Measurements from ENCODE around the gene EZH1.
A peak's percentile ranks its signal among the peaks of the same experiment; 100 is the strongest.

The EZH1 gene

GRCh38 chr17:42708588-42708987 lies 36.3 kb downstream of the EZH1 start:
- Mint-ChIP-seq H3K4me1 (peaks cover 24% of the 10 kb centered on the region), H3K27me3 (no peaks in the 10 kb centered on the region), H3K9me3 (no peaks in the 10 kb centered on the region), H3K27ac (no peak overlapping the region), H3K4me3 (no peak overlapping the region), H3K36me3 (peaks cover 43% of the 10 kb centered on the region)
- no peak for ATAC-seq (ENCODE audit: low read depth)
- no peak for DNase-seq (ENCODE audit: low spot score in 2 of 2)

DNA sequence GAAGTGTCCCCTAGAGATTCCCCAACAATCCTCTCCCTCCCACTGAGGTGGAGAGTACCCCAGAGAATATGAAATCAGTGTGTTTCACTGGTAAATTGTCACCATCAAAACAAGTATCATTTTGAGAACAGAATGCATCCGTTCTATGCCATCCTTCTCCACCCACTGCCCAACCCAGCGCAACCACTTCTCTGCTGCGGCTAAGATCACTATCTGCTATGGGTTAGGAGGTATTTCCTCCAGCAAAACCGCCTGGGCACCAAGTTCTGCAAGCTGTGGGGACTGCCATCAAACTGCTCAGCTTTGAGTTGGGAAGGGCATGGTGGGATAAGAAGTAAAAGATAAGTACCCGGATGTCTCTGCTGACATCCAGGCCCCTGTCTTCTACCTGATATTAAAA lies 38.1 kb downstream of the EZH1 start:
- Mint-ChIP-seq H3K9me3 (no peaks in the 10 kb centered on the region), H3K36me3 (peaks cover 44% of the 10 kb centered on the region), H3K27me3 (no peaks in the 10 kb centered on the region), H3K27ac (peak overlapping the region; percentile 45), H3K4me1 (peaks cover 32% of the 10 kb centered on the region), H3K4me3 (peak overlapping the region; percentile 43)
- peak; percentile 29 for ATAC-seq (ENCODE audit: low read depth)
- DNase-seq (ENCODE audit: low spot score in 2 of 2), result no peak

- no peaks in the 10 kb centered on the region for H3K9me3 Mint-ChIP-seq
- peak overlapping the region; percentile 91 for H3K27ac Mint-ChIP-seq
- H3K4me3 Mint-ChIP-seq, result peak overlapping the region; percentile 69
- peaks cover 32% of the 10 kb centered on the region for H3K4me1 Mint-ChIP-seq
- no peak for DNase-seq (ENCODE audit: low spot score in 2 of 2)
- no peaks in the 10 kb centered on the region for H3K27me3 Mint-ChIP-seq
- peak; percentile 83 for ATAC-seq (ENCODE audit: low read depth)
- H3K36me3 Mint-ChIP-seq, result peaks cover 34% of the 10 kb centered on the region
Measured at GRCh38 chr17:42704837-42705494, 39.9 kb downstream of the EZH1 start.

- no peak for DNase-seq (ENCODE audit: low spot score in 2 of 2)
- Mint-ChIP-seq H3K36me3 (peaks cover 31% of the 10 kb centered on the region), H3K9me3 (no peaks in the 10 kb centered on the region), H3K4me1 (peaks cover 32% of the 10 kb centered on the region), H3K27ac (peak overlapping the region; percentile 91), H3K27me3 (no peaks in the 10 kb centered on the region), H3K4me3 (peak overlapping the region; percentile 69)
- ATAC-seq (ENCODE audit: low read depth), result peak; percentile 21
Measured at GRCh38 chr17:42704490-42704836, 40.4 kb downstream of the EZH1 start.

GRCh38 chr17:42702446-42702845 lies 42.4 kb downstream of the EZH1 start:
- ATAC-seq (ENCODE audit: low read depth) (peak; percentile 65), DNase-seq (ENCODE audit: low spot score in 2 of 2) (no peak)
- H3K27ac Mint-ChIP-seq, result peak overlapping the region; percentile 31
- H3K36me3 Mint-ChIP-seq, result peaks cover 24% of the 10 kb centered on the region
- H3K4me1 Mint-ChIP-seq, result peaks cover 27% of the 10 kb centered on the region
- H3K9me3 Mint-ChIP-seq, result no peaks in the 10 kb centered on the region
- no peaks in the 10 kb centered on the region for H3K27me3 Mint-ChIP-seq
- H3K4me3 Mint-ChIP-seq, result peak overlapping the region; percentile 54

DNA sequence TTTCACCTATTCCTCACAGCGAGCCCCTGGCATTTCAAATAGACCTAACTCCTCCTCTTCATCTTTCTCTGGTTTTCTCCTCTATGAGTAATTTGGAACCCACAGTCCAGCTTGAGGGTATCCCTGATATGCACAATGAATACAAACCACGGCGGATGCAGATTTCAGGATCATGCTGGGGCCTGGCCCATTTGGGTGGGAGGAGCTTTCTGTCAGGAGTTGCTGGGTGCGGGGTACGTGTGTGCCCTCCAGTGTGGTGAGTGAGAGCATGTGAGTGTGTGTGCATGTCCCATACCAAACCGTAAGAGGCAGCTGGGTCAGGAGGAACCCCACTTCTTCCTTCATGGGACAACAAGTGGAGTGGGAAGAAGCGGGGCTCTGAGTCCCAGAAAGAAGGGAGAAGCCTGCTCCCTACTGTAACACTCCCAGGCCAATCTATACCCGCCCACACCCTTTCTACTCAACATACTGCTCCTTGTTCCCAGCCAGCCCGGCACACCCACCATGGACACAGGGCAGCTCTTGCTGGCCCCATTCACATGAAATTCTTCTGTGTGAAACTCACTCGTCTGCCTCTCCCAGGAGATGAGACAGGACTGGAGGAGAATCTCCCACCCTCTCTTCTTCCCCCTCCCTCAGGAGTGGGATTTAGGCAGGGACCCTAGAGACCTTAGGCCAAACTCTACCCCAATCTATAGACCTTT lies 44.1 kb downstream of the EZH1 start:
- Mint-ChIP-seq H3K27me3 (no peaks in the 10 kb centered on the region), H3K36me3 (peaks cover 26% of the 10 kb centered on the region), H3K4me1 (peaks cover 19% of the 10 kb centered on the region), H3K27ac (no peak overlapping the region), H3K4me3 (no peak overlapping the region), H3K9me3 (no peaks in the 10 kb centered on the region)
- no peak for ATAC-seq (ENCODE audit: low read depth)
- DNase-seq (ENCODE audit: low spot score in 2 of 2), result no peak

GRCh38 chr17:42699415-42699740 lies 45.5 kb downstream of the EZH1 start:
- H3K27ac Mint-ChIP-seq, result no peak overlapping the region
- H3K4me1 Mint-ChIP-seq, result peaks cover 11% of the 10 kb centered on the region
- DNase-seq (ENCODE audit: low spot score in 2 of 2), result no peak
- H3K4me3 Mint-ChIP-seq, result no peak overlapping the region
- H3K36me3 Mint-ChIP-seq, result peaks cover 23% of the 10 kb centered on the region
- no peaks in the 10 kb centered on the region for H3K27me3 Mint-ChIP-seq
- no peaks in the 10 kb centered on the region for H3K9me3 Mint-ChIP-seq
- no peak for ATAC-seq (ENCODE audit: low read depth)

- peaks cover 8% of the 10 kb centered on the region for H3K4me1 Mint-ChIP-seq
- peaks cover 20% of the 10 kb centered on the region for H3K36me3 Mint-ChIP-seq
- no peaks in the 10 kb centered on the region for H3K27me3 Mint-ChIP-seq
- ATAC-seq (ENCODE audit: low read depth) (no peak), DNase-seq (ENCODE audit: low spot score in 2 of 2) (no peak)
- no peaks in the 10 kb centered on the region for H3K9me3 Mint-ChIP-seq
- no peak overlapping the region for H3K4me3 Mint-ChIP-seq
- no peak overlapping the region for H3K27ac Mint-ChIP-seq
Measured at GRCh38 chr17:42698736-42699414, 46.0 kb downstream of the EZH1 start.

GRCh38 chr17:42697108-42697811 lies 47.6 kb downstream of the EZH1 start:
- peaks cover 12% of the 10 kb centered on the region for H3K36me3 Mint-ChIP-seq
- no peak for ATAC-seq (ENCODE audit: low read depth)
- no peak overlapping the region for H3K27ac Mint-ChIP-seq
- H3K27me3 Mint-ChIP-seq, result no peaks in the 10 kb centered on the region
- no peak overlapping the region for H3K4me3 Mint-ChIP-seq
- no peaks in the 10 kb centered on the region for H3K9me3 Mint-ChIP-seq
- DNase-seq (ENCODE audit: low spot score in 2 of 2), result no peak
- H3K4me1 Mint-ChIP-seq, result peaks cover 2% of the 10 kb centered on the region

- H3K9me3 Mint-ChIP-seq, result no peaks in the 10 kb centered on the region
- no peaks in the 10 kb centered on the region for H3K27me3 Mint-ChIP-seq
- no peaks in the 10 kb centered on the region for H3K4me1 Mint-ChIP-seq
- peaks cover 15% of the 10 kb centered on the region for H3K36me3 Mint-ChIP-seq
- H3K27ac Mint-ChIP-seq, result no peak overlapping the region
- DNase-seq (ENCODE audit: low spot score in 2 of 2) (no peak), ATAC-seq (ENCODE audit: low read depth) (no peak)
- H3K4me3 Mint-ChIP-seq, result no peak overlapping the region
Measured at GRCh38 chr17:42695500-42695899, 49.3 kb downstream of the EZH1 start.

DNA sequence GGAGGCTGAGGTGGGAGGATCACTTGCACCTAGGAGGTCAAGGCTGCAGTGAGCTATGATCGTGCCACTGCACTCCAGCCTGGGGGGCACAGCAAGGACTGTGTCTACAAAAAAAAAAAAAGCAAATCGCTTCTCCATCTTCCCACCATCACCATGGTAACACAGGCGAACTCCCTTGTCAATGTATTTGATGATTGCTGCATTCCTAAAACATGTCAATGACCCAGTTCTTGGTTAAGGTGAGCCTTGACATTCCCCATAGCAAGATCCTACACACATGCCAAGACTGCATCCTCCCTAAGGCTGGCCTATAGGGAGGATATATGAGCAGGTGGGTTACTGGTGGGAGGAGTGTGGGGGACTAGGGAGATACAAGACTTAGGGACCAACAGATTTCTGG lies 50.3 kb downstream of the EZH1 start:
- Mint-ChIP-seq H3K9me3 (no peaks in the 10 kb centered on the region), H3K4me3 (no peak overlapping the region), H3K36me3 (peaks cover 15% of the 10 kb centered on the region), H3K27me3 (no peaks in the 10 kb centered on the region), H3K27ac (no peak overlapping the region), H3K4me1 (no peaks in the 10 kb centered on the region)
- DNase-seq (ENCODE audit: low spot score in 2 of 2), result no peak
- ATAC-seq (ENCODE audit: low read depth), result no peak

DNA sequence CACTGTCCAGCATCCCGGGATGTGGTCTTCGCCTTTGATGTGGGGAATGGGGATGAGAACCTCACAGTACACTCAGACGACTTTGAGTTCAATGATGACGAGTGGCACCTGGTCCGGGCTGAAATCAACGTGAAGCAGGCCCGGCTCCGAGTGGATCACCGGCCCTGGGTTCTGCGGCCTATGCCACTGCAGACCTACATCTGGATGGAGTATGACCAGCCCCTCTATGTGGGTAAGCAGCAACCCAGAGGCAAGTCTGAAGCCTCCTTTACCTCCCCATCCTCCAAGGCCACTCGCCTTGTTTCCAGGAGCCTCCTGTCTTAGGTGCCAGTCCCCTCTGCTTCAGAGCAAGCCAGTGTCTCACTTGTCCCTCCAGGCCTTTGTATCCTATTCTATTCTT lies 52.4 kb downstream of the EZH1 start:
- Mint-ChIP-seq H3K36me3 (peaks cover 9% of the 10 kb centered on the region), H3K4me3 (no peak overlapping the region), H3K27me3 (no peaks in the 10 kb centered on the region), H3K4me1 (no peaks in the 10 kb centered on the region), H3K27ac (no peak overlapping the region), H3K9me3 (no peaks in the 10 kb centered on the region)
- no peak for ATAC-seq (ENCODE audit: low read depth)
- no peak for DNase-seq (ENCODE audit: low spot score in 2 of 2)

DNA sequence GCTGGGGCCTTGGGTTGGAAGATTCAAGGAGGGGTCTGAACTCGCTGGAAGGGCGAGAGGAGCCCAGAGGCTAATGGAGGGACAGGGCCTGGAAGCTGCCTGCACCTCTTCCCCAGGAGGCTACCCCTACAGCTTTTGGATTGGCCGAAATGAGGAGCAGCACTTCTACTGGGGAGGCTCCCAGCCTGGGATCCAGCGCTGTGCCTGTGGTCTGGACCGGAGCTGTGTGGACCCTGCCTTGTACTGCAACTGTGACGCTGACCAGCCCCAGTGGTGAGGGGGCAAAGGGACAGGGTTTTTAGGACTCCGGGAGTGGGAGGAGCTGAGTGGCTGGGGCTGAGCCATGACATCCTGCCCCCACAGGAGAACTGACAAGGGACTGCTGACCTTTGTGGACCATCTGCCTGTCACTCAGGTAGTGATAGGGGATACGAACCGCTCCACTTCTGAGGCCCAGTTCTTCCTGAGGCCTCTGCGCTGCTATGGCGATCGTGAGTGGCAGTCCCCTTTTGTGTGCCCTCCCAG lies 53.8 kb downstream of the EZH1 start:
- no peaks in the 10 kb centered on the region for H3K9me3 Mint-ChIP-seq
- no peak for ATAC-seq (ENCODE audit: low read depth)
- no peak for DNase-seq (ENCODE audit: low spot score in 2 of 2)
- no peak overlapping the region for H3K4me3 Mint-ChIP-seq
- H3K4me1 Mint-ChIP-seq, result no peaks in the 10 kb centered on the region
- H3K27ac Mint-ChIP-seq, result no peak overlapping the region
- peaks cover 13% of the 10 kb centered on the region for H3K36me3 Mint-ChIP-seq
- H3K27me3 Mint-ChIP-seq, result no peaks in the 10 kb centered on the region

DNA sequence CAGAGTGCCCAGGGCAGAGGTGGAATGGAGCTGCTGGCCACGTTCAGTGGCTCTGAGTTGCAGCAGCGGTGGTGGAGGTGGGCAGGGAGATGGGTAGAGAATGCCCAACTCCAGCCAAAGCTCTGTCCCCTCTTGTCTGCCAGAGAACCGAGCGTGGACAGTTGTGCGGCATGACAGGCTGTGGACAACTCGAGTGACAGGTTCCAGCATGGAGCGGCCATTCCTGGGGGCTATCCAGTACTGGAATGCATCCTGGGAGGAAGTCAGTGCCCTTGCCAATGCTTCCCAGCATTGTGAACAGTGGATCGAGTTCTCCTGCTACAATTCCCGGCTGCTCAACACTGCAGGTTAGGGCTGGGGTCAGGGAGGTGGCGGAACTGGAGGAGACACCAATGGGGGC lies 54.2 kb downstream of the EZH1 start:
- Mint-ChIP-seq H3K4me1 (no peaks in the 10 kb centered on the region), H3K27ac (no peak overlapping the region), H3K9me3 (no peaks in the 10 kb centered on the region), H3K4me3 (no peak overlapping the region), H3K27me3 (no peaks in the 10 kb centered on the region), H3K36me3 (peaks cover 11% of the 10 kb centered on the region)
- ATAC-seq (ENCODE audit: low read depth), result no peak
- DNase-seq (ENCODE audit: low spot score in 2 of 2), result no peak
